CD4-positive, alpha-beta memory T cell (primary cell): ENCODE measurements around the gene ESPN. TPM values are rescaled to one million over a fixed set of nuclear protein-coding genes. Genes with fewer than 3 reads are reported as not detected.

Experiments
- CTCF ChIA-PET: fragments of 350-600 bp; sonication (Branson Sonifier 250); formaldehyde crosslinking; loops from one replicate; lab custom pipeline; 2021; ENCODE audit warnings: inconsistent platforms; ENCODE audit not compliant: partially characterized antibody; lab: Charles Lee
- POLR2A ChIA-PET: fragments of 350-600 bp; sonication (Branson Sonifier 250); formaldehyde crosslinking; loops from one replicate; lab custom pipeline; 2021; ENCODE audit not compliant: partially characterized antibody; lab: Charles Lee
- DNase-seq, 5 donors: peaks; one replicate each; pipeline versions ENCODE4 v3.0.0 to v3.0.0-alpha.2; 2020 to 2022; ENCODE audit warnings: mixed read lengths in 1 of 5
- H3K27ac ChIP-seq: one replicate; pipeline ENCODE4 v1.7.0; 2013; ENCODE audit warnings: low read depth, low read length
- H3K27me3 ChIP-seq: 2 replicates; pipeline ENCODE4 v1.7.0; 2013; ENCODE audit warnings: mild to moderate bottlenecking, low read length, moderate library complexity; ENCODE audit not compliant: insufficient read depth
- H3K36me3 ChIP-seq: 2 replicates; pipeline ENCODE4 v1.7.0; 2013; ENCODE audit warnings: mild to moderate bottlenecking, low read length, moderate library complexity; ENCODE audit not compliant: insufficient read depth
- H3K4me1 ChIP-seq: 2 replicates; pipeline ENCODE4 v1.7.0; 2013; ENCODE audit warnings: mild to moderate bottlenecking, low read length, moderate library complexity; ENCODE audit not compliant: insufficient read depth
- H3K4me3 ChIP-seq, 2 donors: one replicate each; pipeline ENCODE4 v1.7.0; 2013; ENCODE audit warnings: low read length in 2 of 2, mild to moderate bottlenecking in 1 of 2
- H3K9me3 ChIP-seq, 2 donors: one replicate each; pipeline ENCODE4 v1.7.0; 2013; ENCODE audit warnings: low read length in 2 of 2, control low read depth in 1 of 2; ENCODE audit not compliant: control insufficient read depth in 1 of 2
- H3K27ac Mint-ChIP-seq, 7 donors: one replicate each; pipeline ENCODE4 v1.8.0; 2020 to 2021; ENCODE audit warnings: mixed read lengths in 7 of 7, mild to moderate bottlenecking in 6 of 7, inconsistent platforms in 3 of 7, moderate library complexity in 3 of 7
- H3K27me3 Mint-ChIP-seq, 2 donors: one replicate each; pipeline ENCODE4 v1.8.0; 2020 to 2021; ENCODE audit warnings: mixed read lengths in 2 of 2
- H3K36me3 Mint-ChIP-seq, 2 donors: one replicate each; pipeline ENCODE4 v1.8.0; 2020 to 2021; ENCODE audit warnings: mixed read lengths in 2 of 2, inconsistent platforms in 1 of 2, mild to moderate bottlenecking in 1 of 2
- H3K4me1 Mint-ChIP-seq, 4 donors: one replicate each; pipeline ENCODE4 v1.8.0; 2020 to 2021; ENCODE audit warnings: mixed read lengths in 4 of 4, mild to moderate bottlenecking in 1 of 4
- H3K4me3 Mint-ChIP-seq, 8 donors: one replicate each; pipeline ENCODE4 v1.8.0; 2020 to 2021; ENCODE audit warnings: mixed read lengths in 8 of 8, mild to moderate bottlenecking in 7 of 8, moderate library complexity in 6 of 8, inconsistent platforms in 3 of 8
- H3K9me3 Mint-ChIP-seq, 8 donors: one replicate each; pipeline ENCODE4 v1.8.0; 2020 to 2021; ENCODE audit warnings: mixed read lengths in 8 of 8, mild to moderate bottlenecking in 5 of 8, inconsistent platforms in 3 of 8, moderate library complexity in 1 of 8
- intact Hi-C: fragments of 100-400 bp; cut with micrococcal nuclease; formaldehyde crosslinking; loops from one replicate; pipeline ENCODE4 v1.15.1; 2023
- polyA plus RNA-seq, 2 donors: library from polyadenylated mRNA; unstranded; fragments of 300-500 nt; fragmentation: Illumina TruSeq; gene quantifications; one replicate each; pipeline ENCODE4 v1.2.3, GENCODE V29; 2021
- total RNA-seq, 2 experiments: library from RNA; stranded (reverse); gene quantifications; one replicate each; pipeline ENCODE4 v1.2.3, GENCODE V29; 2021

Gene ESPN
- total and polyA plus RNA-seq, 4 experiments from 2014 or later = 0.48 to 13.5 (median 6.3) TPM

DNA sequence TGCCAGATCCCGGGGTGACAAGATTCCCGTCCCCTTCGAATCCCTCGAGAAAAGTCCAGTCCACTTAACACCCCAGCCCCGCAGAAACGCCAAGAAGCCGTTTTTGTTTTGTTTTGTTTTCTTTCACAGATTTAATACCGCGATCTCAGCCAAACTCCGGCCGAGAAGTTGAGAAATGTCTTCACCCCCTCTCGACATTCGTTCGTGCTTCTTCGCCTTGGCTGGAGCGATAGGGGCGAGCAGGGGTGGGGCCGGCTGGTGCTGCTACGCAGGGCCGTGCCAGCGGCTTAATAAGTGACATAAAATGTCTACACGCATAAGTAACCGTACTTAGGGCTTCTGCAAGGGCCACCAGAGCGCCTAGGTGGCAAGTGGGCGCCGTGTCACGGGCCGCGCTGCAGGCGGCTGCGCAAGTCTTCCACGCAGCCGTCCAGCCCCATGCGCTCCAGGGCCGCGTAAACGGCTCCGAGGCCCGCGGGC, 36.5 kb downstream of the ESPN start:
- intact Hi-C loops = loop anchor here (2.0 to 10.0 kb wide), 3 partner anchors 142 to 434 kb away; partner anchors contain the start of genes CAMTA1 and KLHL21
- peak overlapping the region; percentile 97 for H3K27ac ChIP-seq
- no peak for DNase-seq
- ChIA-PET CTCF (interaction anchor here (0.8 to 2.7 kb wide), 9 partner anchors 12 to 151 kb away, joined by 3 to 34 read pairs (median 5); partner anchors contain the start of genes NOL9 and TAS1R1), POLR2A (interaction anchor here (0.6 to 18.2 kb wide), 18 partner anchors 10 to 261 kb away, joined by 3 to 390 read pairs (median 8); partner anchors contain the start of genes ACOT7, KLHL21, NOL9 and PHF13)
- H3K27me3 ChIP-seq = no peaks in the 10 kb centered on the region
- Mint-ChIP-seq H3K36me3 (peaks cover 23 to 43% of the 10 kb centered on the region in 2 donors), H3K27me3 (no peaks in the 10 kb centered on the region), H3K4me1 (peaks cover 33 to 77% (median 50%) of the 10 kb centered on the region in 4 donors), H3K4me3 (peak overlapping the region; percentile 90 to 98 (median 94)), H3K27ac (peak overlapping the region; percentile 98 to 100 (median 99)), H3K9me3 (no peaks in the 10 kb centered on the region)
- peak overlapping the region; percentile 42 to 62 for H3K4me3 ChIP-seq
- peaks cover 53% of the 10 kb centered on the region for H3K4me1 ChIP-seq
- peaks cover 31% of the 10 kb centered on the region for H3K36me3 ChIP-seq
- no peaks in the 10 kb centered on the region for H3K9me3 ChIP-seq

DNA sequence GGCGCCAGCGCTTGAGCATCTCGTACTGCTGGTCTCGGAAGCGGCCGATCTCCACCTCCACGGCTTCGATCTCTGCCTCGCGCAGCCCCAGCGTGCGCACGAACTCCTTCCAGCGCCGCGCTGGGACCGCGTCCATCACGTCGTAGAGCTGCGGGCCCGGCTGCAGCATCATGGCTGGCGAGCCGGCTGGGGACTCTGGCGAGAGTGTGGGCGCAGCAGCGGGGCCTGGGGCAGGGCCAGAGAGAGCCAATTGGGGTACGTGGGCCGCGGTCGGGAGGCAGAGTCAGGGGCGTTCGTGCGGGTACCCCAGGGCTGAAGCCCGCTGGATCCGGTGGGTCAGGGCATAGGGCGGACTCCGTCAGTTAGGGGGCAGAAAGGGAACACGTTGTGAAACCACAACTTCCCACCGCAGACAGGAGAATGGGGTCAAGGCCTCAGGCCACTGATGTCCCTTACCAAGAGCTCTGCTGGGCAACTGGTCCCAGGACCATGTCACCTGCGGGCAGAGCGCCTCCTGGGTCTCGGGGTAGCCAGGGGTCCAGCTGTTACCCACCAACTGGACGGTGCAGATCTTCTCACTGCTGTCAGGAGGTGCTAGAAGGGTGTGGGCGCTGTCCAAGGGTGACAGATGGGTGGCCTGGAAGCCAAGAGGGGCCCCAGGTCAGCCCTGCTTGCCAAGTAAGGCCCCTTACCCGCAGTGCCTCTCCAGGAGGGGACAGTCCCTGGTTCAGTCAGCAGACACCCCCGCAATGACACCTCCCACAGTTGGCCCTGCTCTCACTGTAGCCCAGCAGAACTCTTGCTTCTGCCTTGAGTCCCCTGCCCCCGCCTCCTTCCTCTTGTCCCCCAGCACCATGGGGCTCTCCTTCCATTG, 37.2 kb downstream of the ESPN start:
- intact Hi-C loops = loop anchor here (2.0 to 10.0 kb wide), 3 partner anchors 141 to 435 kb away; partner anchors contain the start of genes CAMTA1 and KLHL21
- Histone ChIP-seq H3K36me3 (peaks cover 31% of the 10 kb centered on the region), H3K4me1 (peaks cover 60% of the 10 kb centered on the region), H3K27me3 (no peaks in the 10 kb centered on the region), H3K4me3 (peak overlapping the region in 1 of 2 donors; percentile 62), H3K9me3 (no peaks in the 10 kb centered on the region), H3K27ac (peak overlapping the region; percentile 97)
- Mint-ChIP-seq H3K4me1 (peaks cover 31 to 79% (median 50%) of the 10 kb centered on the region in 4 donors), H3K36me3 (peaks cover 23 to 43% of the 10 kb centered on the region in 2 donors), H3K27ac (peak overlapping the region; percentile 97 to 100 (median 99)), H3K27me3 (no peaks in the 10 kb centered on the region), H3K4me3 (peak overlapping the region; percentile 58 to 99 (median 75)), H3K9me3 (no peaks in the 10 kb centered on the region)
- CTCF ChIA-PET = interaction anchor here (1.0 to 6.6 kb wide), 4 partner anchors 12 to 55 kb away, joined by 3 to 53 read pairs (median 4); no protein-coding TSS in a partner anchor
- DNase-seq = no peak
- POLR2A ChIA-PET = interaction anchor here (0.8 to 18.2 kb wide), 7 partner anchors 12 to 140 kb away, joined by 3 to 390 read pairs (median 4); partner anchors contain the start of genes KLHL21 and ZBTB48

DNA sequence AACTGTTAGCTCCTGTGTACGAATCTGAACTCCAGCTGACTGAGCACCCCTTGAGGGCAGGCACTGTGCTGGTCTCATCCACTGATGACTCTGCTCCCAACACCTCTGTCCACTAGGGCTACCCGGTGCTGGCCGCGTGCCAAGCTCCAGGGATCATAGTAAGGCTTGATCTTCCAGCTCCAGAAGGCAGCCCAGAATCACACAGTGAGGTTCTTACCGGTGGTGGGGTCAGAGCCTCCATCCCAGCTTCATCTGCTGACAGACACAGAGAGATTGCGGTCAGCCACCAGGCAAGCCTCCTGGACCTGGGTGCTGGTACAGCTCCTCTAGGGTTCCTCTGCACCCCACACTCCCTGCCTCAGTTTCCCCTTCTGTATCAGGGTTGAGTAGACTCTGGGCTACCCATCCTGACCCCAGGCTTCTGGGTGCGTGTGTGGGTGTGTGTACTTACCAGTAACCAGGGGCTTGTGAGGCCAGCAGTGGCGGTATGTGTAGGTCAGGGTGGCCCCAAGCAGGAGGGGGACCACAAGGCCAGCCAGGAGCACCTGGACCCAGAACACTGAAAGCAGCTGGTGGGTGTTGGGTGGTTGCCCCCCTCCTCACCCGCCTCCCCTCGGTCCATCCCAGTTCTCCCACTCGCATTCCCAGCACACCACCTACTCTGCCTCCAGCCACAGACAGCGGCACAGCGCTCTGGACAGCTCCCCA, 38.0 kb downstream of the ESPN start:
- Mint-ChIP-seq H3K27me3 (no peaks in the 10 kb centered on the region), H3K36me3 (peaks cover 23 to 43% of the 10 kb centered on the region in 2 donors), H3K4me3 (peak overlapping the region; percentile 26 to 99 (median 75)), H3K4me1 (peaks cover 29 to 76% (median 52%) of the 10 kb centered on the region in 4 donors), H3K9me3 (no peaks in the 10 kb centered on the region), H3K27ac (peak overlapping the region; percentile 97 to 100 (median 97))
- H3K4me1 ChIP-seq = peaks cover 64% of the 10 kb centered on the region
- H3K27ac ChIP-seq = peak overlapping the region; percentile 97
- H3K9me3 ChIP-seq = no peaks in the 10 kb centered on the region
- intact Hi-C loops = loop anchor here (10.0 kb wide), 1 partner anchor 322 kb away; the partner anchor contains the start of gene CAMTA1
- H3K4me3 ChIP-seq = no peak overlapping the region
- ChIA-PET CTCF (interaction anchor here (1.0 to 6.6 kb wide), 9 partner anchors 8 to 60 kb away, joined by 3 to 53 read pairs (median 5); no protein-coding TSS in a partner anchor), POLR2A (interaction anchor here (0.6 to 18.2 kb wide), 7 partner anchors 11 to 139 kb away, joined by 3 to 390 read pairs (median 4); partner anchors contain the start of genes KLHL21 and ZBTB48)
- H3K27me3 ChIP-seq = no peaks in the 10 kb centered on the region
- no peak for DNase-seq
- H3K36me3 ChIP-seq = peaks cover 31% of the 10 kb centered on the region

DNA sequence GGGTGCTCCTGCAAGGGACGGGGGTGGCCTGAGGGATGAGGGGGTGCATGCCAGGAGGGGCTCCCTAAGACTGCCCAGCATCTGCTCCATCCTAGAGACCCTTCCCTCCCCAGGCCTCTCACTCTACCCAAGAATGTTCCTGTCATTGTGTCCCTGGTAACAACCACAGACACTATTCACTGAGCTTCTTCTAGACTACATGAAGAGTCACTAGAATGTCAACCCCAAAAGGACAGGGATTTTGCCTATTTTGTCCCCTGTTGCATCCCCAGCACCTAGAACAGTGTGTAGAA, 38.5 kb downstream of the ESPN start:
- no peaks in the 10 kb centered on the region for H3K27me3 Mint-ChIP-seq

DNA sequence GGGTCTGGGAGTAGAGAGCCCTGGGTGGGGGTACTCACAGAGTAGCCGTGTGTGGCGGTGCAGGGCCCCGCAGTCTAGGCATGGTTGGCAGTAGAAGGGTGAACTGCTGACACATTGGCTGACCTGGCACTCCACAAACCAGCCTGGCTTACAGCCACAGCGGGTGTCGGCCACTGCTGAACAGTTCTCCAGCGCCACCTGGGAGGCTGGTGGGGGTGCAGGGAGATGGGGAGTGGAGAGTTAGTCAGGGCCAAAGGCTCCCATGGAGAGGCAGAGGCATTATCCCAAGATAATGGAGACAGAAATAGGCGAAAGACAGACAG, 39.9 kb downstream of the ESPN start:
- Histone ChIP-seq H3K4me3 (peak overlapping the region; percentile 79 to 85), H3K9me3 (no peaks in the 10 kb centered on the region), H3K4me1 (peaks cover 60% of the 10 kb centered on the region), H3K27ac (peak overlapping the region; percentile 95), H3K36me3 (peaks cover 31% of the 10 kb centered on the region), H3K27me3 (no peaks in the 10 kb centered on the region)
- POLR2A ChIA-PET = interaction anchor here (1.4 to 18.2 kb wide), 5 partner anchors 11 to 139 kb away, joined by 3 to 390 read pairs (median 12); partner anchors contain the start of gene KLHL21
- H3K27ac Mint-ChIP-seq = peak overlapping the region; percentile 97 to 100 (median 97)
- H3K36me3 Mint-ChIP-seq = peaks cover 23 to 43% of the 10 kb centered on the region in 2 donors
- intact Hi-C loops = loop anchor here (10.0 kb wide), 1 partner anchor 320 kb away; the partner anchor contains the start of gene CAMTA1
- DNase-seq = peak in 4 of 5 donors; percentile 25 to 65 (median 44)
- no peaks in the 10 kb centered on the region for H3K9me3 Mint-ChIP-seq
- no peaks in the 10 kb centered on the region for H3K27me3 Mint-ChIP-seq
- peak overlapping the region; percentile 88 to 99 (median 94) for H3K4me3 Mint-ChIP-seq
- CTCF ChIA-PET = interaction anchor here (1.3 to 6.6 kb wide), 10 partner anchors 10 to 217 kb away, joined by 3 to 53 read pairs (median 4); partner anchors contain the start of gene HES2
- peaks cover 25 to 74% (median 47%) of the 10 kb centered on the region in 4 donors for H3K4me1 Mint-ChIP-seq

More for the DNA sequence above, 38.5 kb downstream of the ESPN start:
- Histone ChIP-seq H3K4me1 (peaks cover 64% of the 10 kb centered on the region), H3K27me3 (no peaks in the 10 kb centered on the region), H3K4me3 (no peak overlapping the region), H3K27ac (peak overlapping the region; percentile 97), H3K9me3 (no peaks in the 10 kb centered on the region), H3K36me3 (peaks cover 31% of the 10 kb centered on the region)
- Mint-ChIP-seq H3K9me3 (no peaks in the 10 kb centered on the region), H3K4me1 (peaks cover 29 to 76% (median 52%) of the 10 kb centered on the region in 4 donors), H3K36me3 (peaks cover 23 to 43% of the 10 kb centered on the region in 2 donors), H3K27ac (peak overlapping the region; percentile 97 to 100 (median 97)), H3K4me3 (peak overlapping the region; percentile 45 to 99 (median 72))
- ChIA-PET POLR2A (interaction anchor here (0.6 to 18.2 kb wide), 6 partner anchors 10 to 139 kb away, joined by 3 to 390 read pairs (median 6); partner anchors contain the start of genes KLHL21 and ZBTB48), CTCF (interaction anchor here (1.3 to 6.6 kb wide), 9 partner anchors 8 to 215 kb away, joined by 3 to 53 read pairs (median 5); no protein-coding TSS in a partner anchor)
- no peak for DNase-seq
- intact Hi-C loops = loop anchor here (10.0 kb wide), 1 partner anchor 322 kb away; the partner anchor contains the start of gene CAMTA1

DNA sequence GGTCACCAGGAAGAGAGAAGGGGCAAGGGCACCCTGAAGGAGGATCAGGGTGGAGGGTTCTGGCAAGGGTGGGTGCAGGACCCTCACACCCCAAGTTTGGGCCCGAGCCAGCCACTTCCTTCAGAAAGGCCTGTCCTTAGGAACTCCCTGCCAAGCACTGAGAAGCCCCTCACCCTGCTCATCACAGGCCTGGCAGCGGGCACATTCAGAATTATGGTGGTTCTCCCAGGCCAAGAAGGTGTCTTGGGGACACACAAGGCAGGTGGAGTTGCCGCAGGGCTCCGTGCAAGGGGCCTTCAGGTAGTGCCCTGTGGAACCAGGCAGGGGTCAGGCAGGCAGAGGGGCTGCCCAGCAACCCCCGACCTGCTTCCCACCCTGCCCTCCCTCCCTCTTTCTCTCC, 40.3 kb downstream of the ESPN start:
- DNase-seq = no peak
- peaks cover 56% of the 10 kb centered on the region for H3K4me1 ChIP-seq
- H3K4me3 ChIP-seq = peak overlapping the region; percentile 79 to 85
- peak overlapping the region; percentile 95 for H3K27ac ChIP-seq
- no peaks in the 10 kb centered on the region for H3K27me3 Mint-ChIP-seq
- ChIA-PET POLR2A (interaction anchor here (1.2 to 18.2 kb wide), 9 partner anchors 11 to 159 kb away, joined by 3 to 390 read pairs (median 5); partner anchors contain the start of genes KLHL21, THAP3 and ZBTB48), CTCF (interaction anchor here (1.3 to 6.6 kb wide), 7 partner anchors 10 to 45 kb away, joined by 3 to 53 read pairs (median 6); partner anchors contain the start of gene HES2)
- H3K27ac Mint-ChIP-seq = peak overlapping the region; percentile 97 to 100 (median 97)
- peaks cover 23 to 43% of the 10 kb centered on the region in 2 donors for H3K36me3 Mint-ChIP-seq
- intact Hi-C loops = loop anchor here (1.0 to 10.0 kb wide), 2 partner anchors 16 to 320 kb away; partner anchors contain the start of gene CAMTA1
- peaks cover 22 to 70% (median 44%) of the 10 kb centered on the region in 4 donors for H3K4me1 Mint-ChIP-seq
- peaks cover 31% of the 10 kb centered on the region for H3K36me3 ChIP-seq
- H3K27me3 ChIP-seq = no peaks in the 10 kb centered on the region
- no peaks in the 10 kb centered on the region for H3K9me3 Mint-ChIP-seq
- H3K9me3 ChIP-seq = no peaks in the 10 kb centered on the region
- H3K4me3 Mint-ChIP-seq = peak overlapping the region; percentile 88 to 99 (median 94)
